ENCODE measurements around the gene SNPH.

Gene SNPH

GRCh38 chr20:1319051-1319450, 53.0 kb downstream of the SNPH start:
- CTCF ChIA-PET, result interaction anchor here (0.7 to 1.8 kb wide), 3 partner anchors 21 to 184 kb away, joined by 3 to 6 read pairs (median 3); no protein-coding TSS in a partner anchor
- POLR2A ChIA-PET, result no interaction called here
- no peak for TF ChIP-seq ZNF561 (tag by site-specific recombination; IDR thresholded peaks at IDR 0.05; ENCODE audit: borderline replicate concordance)
- no peak for TF ChIP-seq ZNF366 (tag by site-specific recombination; conservative IDR thresholded peaks at IDR 0.05)
- TF ChIP-seq ZBTB11 (tag by site-specific recombination; conservative IDR thresholded peaks at IDR 0.05; ENCODE audit: low read depth), result no peak
- TF ChIP-seq ZNF133 (tag by site-specific recombination; IDR thresholded peaks at IDR 0.05), result no peak
- no peak for TF ChIP-seq ZNF510 (tag by site-specific recombination; IDR thresholded peaks at IDR 0.05; ENCODE audit: insufficient replicate concordance)
- no peak for TF ChIP-seq CTCF (tag by site-specific recombination; IDR thresholded peaks at IDR 0.05)
- TF ChIP-seq SCRT1 (tag by site-specific recombination; IDR thresholded peaks at IDR 0.05; ENCODE audit: borderline replicate concordance), result no peak
- no peak for TF ChIP-seq ZSCAN16 (tag by site-specific recombination; IDR thresholded peaks at IDR 0.05)
- TF ChIP-seq WT1 (tag by site-specific recombination; IDR thresholded peaks at IDR 0.05), result no peak
- TF ChIP-seq ZNF391 (tag by site-specific recombination; IDR thresholded peaks at IDR 0.05; ENCODE audit: borderline replicate concordance, low read depth), result no peak
- no peak for TF ChIP-seq BCL11B (tag by site-specific recombination; IDR thresholded peaks at IDR 0.05; ENCODE audit: low read depth)
- no peak for TF ChIP-seq ZNF292 (tag by site-specific recombination; IDR thresholded peaks at IDR 0.05; ENCODE audit: borderline replicate concordance, low read depth)
- no peak for TF ChIP-seq ZNF596 (tag by site-specific recombination; IDR thresholded peaks at IDR 0.05)
- no peak for TF ChIP-seq ZNF302 (tag by site-specific recombination; IDR thresholded peaks at IDR 0.05; ENCODE audit: low read depth)
- TF ChIP-seq ZNF488 (tag by site-specific recombination; IDR thresholded peaks at IDR 0.05), result no peak
- no peak for TF ChIP-seq GLIS1 (tag by site-specific recombination; IDR thresholded peaks at IDR 0.05)
- TF ChIP-seq ZNF701 (tag by site-specific recombination; IDR thresholded peaks at IDR 0.05), result no peak
- TF ChIP-seq ZNF580 (tag by site-specific recombination; IDR thresholded peaks at IDR 0.05), result no peak
- TF ChIP-seq ZFHX2 (tag by site-specific recombination; conservative IDR thresholded peaks at IDR 0.05), result no peak

GRCh38 chr20:1319462-1319861, 53.4 kb downstream of the SNPH start:
- ChIA-PET POLR2A (no interaction called here), CTCF (interaction anchor here (0.7 to 1.8 kb wide), 3 partner anchors 20 to 184 kb away, joined by 3 to 6 read pairs (median 3); no protein-coding TSS in a partner anchor)
- Histone ChIP-seq H3K36me3 (ENCODE audit: control insufficient read depth in 2 of 2, insufficient read depth in 1 of 2, low read length in 2 of 2) (no peaks in the 10 kb centered on the region), H3K27ac (ENCODE audit: extremely low read depth, low read depth, low read length) (no peak overlapping the region), H3K9me3 (ENCODE audit: control insufficient read depth, insufficient read depth, low read depth, low read length) (no peaks in the 10 kb centered on the region), H3K4me3 (ENCODE audit: low read depth, low read length) (no peak overlapping the region), H3K4me1 (ENCODE audit: control insufficient read depth, insufficient read depth, low read length) (no peaks in the 10 kb centered on the region)
- TF ChIP-seq ZNF248 (tag by site-specific recombination; IDR thresholded peaks at IDR 0.05), result no peak
- no peak for TF ChIP-seq ZNF341 (tag by site-specific recombination; IDR thresholded peaks at IDR 0.05; ENCODE audit: low read depth)
- no peak for TF ChIP-seq ZIC2 (tag by site-specific recombination; IDR thresholded peaks at IDR 0.05)
- TF ChIP-seq ZNF488 (tag by site-specific recombination; IDR thresholded peaks at IDR 0.05), result no peak
- TF ChIP-seq ZNF704 (tag by site-specific recombination; IDR thresholded peaks at IDR 0.05), result no peak
- TF ChIP-seq ZNF521 (tag by site-specific recombination; IDR thresholded peaks at IDR 0.05), result no peak
- TF ChIP-seq FEZF1 (tag by site-specific recombination; IDR thresholded peaks at IDR 0.05), result no peak
- TF ChIP-seq ZBTB17 (tag by site-specific recombination; IDR thresholded peaks at IDR 0.05), result no peak
- TF ChIP-seq ZNF26 (tag by site-specific recombination; IDR thresholded peaks at IDR 0.05), result no peak

More at GRCh38 chr20:1319051-1319450, 53.0 kb downstream of the SNPH start:
- Histone ChIP-seq H3K4me3 (ENCODE audit: low read depth, low read length) (no peak overlapping the region), H3K9me3 (ENCODE audit: control insufficient read depth, insufficient read depth, low read depth, low read length) (no peaks in the 10 kb centered on the region), H3K36me3 (ENCODE audit: control insufficient read depth in 2 of 2, insufficient read depth in 1 of 2, low read length in 2 of 2) (no peaks in the 10 kb centered on the region), H3K27ac (ENCODE audit: extremely low read depth, low read depth, low read length) (no peak overlapping the region), H3K4me1 (ENCODE audit: control insufficient read depth, insufficient read depth, low read length) (no peaks in the 10 kb centered on the region)
